ENCODE results near the gene PNPLA7. TPM values are rescaled to one million over a fixed set of nuclear protein-coding genes. Genes with fewer than 3 reads are reported as not detected.

Gene PNPLA7
- total and polyA plus RNA-seq, 10 of the 15 experiments (the other 5 are each of a cell fraction or from before 2014, with no cell fraction given) = 0.04 to 0.85 (median 0.19) TPM; not detected in 1

DNA sequence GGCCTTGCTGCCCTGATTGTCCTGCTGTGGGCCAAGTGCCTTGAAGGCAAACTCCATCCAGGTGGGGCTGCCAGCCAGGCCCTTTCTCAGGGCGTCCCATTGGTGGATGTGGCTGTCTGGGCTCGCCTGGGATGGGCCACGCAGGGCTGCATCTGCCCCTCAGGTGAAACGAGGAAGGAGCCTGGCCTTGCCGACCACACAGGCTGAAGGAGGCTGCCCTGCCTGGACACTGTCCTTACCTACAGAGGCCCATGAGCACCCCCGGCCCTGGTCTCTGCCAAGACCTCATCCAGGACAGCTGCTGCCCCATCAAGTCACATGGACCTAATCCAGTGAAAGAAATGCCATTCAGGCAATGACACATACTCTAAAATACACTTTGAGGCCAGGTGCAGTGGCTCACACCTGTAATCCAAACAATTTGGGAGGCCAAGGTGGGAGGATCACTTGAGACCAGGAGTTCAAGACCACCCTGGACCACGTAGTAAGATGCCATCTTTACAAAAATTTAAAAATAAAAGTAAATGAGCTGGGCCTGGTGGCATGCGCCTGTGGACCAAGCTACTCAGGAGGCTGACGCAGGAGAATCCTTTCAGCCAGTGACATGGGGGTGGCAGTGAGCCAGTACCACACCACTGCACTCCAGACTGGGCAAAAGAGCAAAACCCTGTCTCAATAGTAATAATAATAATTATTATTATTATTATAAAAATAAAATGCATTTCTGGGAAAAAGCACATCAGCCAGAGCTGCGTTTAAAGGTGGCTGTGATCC, 33.9 kb downstream of the PNPLA7 start:
- Histone ChIP-seq H3K36me3 (ENCODE audit: control insufficient read depth in 2 of 2, insufficient read depth in 2 of 2, low read length in 1 of 2) (no peaks in the 10 kb centered on the region), H3K4me1 (ENCODE audit: control insufficient read depth, insufficient read depth, low read length) (peaks cover 8% of the 10 kb centered on the region), H3K4me3 (no peak overlapping the region), H3K27ac (ENCODE audit: control insufficient read depth, insufficient read depth) (no peak overlapping the region), H3K9me3 (replicated peaks; ENCODE audit: control insufficient read depth, insufficient read depth, low read length) (no peaks in the 10 kb centered on the region), H2AFZ (ENCODE audit: control insufficient read depth, low read depth, low read length) (no peak overlapping the region), H3K79me2 (ENCODE audit: control insufficient read depth, insufficient read depth, low read length) (no peaks in the 10 kb centered on the region), H3K4me2 (ENCODE audit: control insufficient read depth, insufficient read depth) (no peak overlapping the region), H3K27me3 (replicated peaks in 1 of 2; ENCODE audit: control insufficient read depth in 2 of 2, insufficient read depth in 2 of 2, low read length in 1 of 2) (no peaks in the 10 kb centered on the region), H4K20me1 (ENCODE audit: control insufficient read depth, insufficient read depth) (no peaks in the 10 kb centered on the region), H3K9ac (ENCODE audit: control insufficient read depth, insufficient read depth, low read length) (no peak overlapping the region)
- ATAC-seq = no peak
- RAD21 ChIA-PET (ENCODE audit: unreplicated experiment) = no interaction called here
- TF ChIP-seq NFYA (IDR thresholded peaks at IDR 0.05; ENCODE audit: borderline replicate concordance, low read depth, low read length) (no peak), TCF7 (IDR thresholded peaks at IDR 0.05; ENCODE audit: borderline replicate concordance) (no peak), SREBF1 (IDR thresholded peaks at IDR 0.05; ENCODE audit: low read length) (no peak), IRF5 (IDR thresholded peaks at IDR 0.05; ENCODE audit: borderline replicate concordance) (no peak), CHD2 (IDR thresholded peaks at IDR 0.05; ENCODE audit: borderline replicate concordance, low read depth, low read length) (no peak), SP1 (IDR thresholded peaks at IDR 0.05; ENCODE audit: low read depth, low read length) (no peak)
- TF ChIP-seq, protein P1, sequence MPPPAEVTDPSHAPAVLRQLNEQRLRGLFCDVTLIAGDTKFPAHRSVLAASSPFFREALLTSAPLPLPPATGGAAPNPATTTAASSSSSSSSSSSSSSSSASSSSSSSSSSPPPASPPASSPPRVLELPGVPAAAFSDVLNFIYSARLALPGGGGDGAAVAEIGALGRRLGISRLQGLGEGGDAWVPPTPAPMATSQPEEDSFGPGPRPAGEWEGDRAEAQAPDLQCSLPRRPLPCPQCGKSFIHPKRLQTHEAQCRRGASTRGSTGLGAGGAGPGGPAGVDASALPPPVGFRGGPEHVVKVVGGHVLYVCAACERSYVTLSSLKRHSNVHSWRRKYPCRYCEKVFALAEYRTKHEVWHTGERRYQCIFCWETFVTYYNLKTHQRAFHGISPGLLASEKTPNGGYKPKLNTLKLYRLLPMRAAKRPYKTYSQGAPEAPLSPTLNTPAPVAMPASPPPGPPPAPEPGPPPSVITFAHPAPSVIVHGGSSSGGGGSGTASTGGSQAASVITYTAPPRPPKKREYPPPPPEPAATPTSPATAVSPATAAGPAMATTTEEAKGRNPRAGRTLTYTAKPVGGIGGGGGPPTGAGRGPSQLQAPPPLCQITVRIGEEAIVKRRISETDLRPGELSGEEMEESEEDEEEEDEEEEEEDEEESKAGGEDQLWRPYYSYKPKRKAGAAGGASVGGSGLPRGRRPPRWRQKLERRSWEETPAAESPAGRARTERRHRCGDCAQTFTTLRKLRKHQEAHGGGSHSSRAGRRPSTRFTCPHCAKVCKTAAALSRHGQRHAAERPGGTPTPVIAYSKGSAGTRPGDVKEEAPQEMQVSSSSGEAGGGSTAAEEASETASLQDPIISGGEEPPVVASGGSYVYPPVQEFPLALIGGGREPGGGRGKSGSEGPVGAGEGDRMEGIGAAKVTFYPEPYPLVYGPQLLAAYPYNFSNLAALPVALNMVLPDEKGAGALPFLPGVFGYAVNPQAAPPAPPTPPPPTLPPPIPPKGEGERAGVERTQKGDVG (CRISPR knock-in tag; IDR thresholded peaks at IDR 0.05) = no peak
- TF ChIP-seq, protein P2, sequence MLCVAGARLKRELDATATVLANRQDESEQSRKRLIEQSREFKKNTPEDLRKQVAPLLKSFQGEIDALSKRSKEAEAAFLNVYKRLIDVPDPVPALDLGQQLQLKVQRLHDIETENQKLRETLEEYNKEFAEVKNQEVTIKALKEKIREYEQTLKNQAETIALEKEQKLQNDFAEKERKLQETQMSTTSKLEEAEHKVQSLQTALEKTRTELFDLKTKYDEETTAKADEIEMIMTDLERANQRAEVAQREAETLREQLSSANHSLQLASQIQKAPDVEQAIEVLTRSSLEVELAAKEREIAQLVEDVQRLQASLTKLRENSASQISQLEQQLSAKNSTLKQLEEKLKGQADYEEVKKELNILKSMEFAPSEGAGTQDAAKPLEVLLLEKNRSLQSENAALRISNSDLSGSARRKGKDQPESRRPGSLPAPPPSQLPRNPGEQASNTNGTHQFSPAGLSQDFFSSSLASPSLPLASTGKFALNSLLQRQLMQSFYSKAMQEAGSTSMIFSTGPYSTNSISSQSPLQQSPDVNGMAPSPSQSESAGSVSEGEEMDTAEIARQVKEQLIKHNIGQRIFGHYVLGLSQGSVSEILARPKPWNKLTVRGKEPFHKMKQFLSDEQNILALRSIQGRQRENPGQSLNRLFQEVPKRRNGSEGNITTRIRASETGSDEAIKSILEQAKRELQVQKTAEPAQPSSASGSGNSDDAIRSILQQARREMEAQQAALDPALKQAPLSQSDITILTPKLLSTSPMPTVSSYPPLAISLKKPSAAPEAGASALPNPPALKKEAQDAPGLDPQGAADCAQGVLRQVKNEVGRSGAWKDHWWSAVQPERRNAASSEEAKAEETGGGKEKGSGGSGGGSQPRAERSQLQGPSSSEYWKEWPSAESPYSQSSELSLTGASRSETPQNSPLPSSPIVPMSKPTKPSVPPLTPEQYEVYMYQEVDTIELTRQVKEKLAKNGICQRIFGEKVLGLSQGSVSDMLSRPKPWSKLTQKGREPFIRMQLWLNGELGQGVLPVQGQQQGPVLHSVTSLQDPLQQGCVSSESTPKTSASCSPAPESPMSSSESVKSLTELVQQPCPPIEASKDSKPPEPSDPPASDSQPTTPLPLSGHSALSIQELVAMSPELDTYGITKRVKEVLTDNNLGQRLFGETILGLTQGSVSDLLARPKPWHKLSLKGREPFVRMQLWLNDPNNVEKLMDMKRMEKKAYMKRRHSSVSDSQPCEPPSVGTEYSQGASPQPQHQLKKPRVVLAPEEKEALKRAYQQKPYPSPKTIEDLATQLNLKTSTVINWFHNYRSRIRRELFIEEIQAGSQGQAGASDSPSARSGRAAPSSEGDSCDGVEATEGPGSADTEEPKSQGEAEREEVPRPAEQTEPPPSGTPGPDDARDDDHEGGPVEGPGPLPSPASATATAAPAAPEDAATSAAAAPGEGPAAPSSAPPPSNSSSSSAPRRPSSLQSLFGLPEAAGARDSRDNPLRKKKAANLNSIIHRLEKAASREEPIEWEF (IDR thresholded peaks at IDR 0.05; ENCODE audit: insufficient replicate concordance, low read depth, low read length) = no peak
- DNase-seq (ENCODE audit: low read depth, low spot score) = no peak
- intact Hi-C loops (cut with micrococcal nuclease; ENCODE audit: unreplicated experiment) (no loop called here), in situ Hi-C loops (cut with MboI) (no loop called here)
- 43% methylated on average over 10 of the region's 10 CpGs for WGBS (ENCODE audit: insufficient coverage, insufficient replicate concordance, low lambda C conversion rate, missing lambda C conversion rate)
- FAIRE-seq = no peak
- BruUV-seq (replicated peaks) = no TSS peak
- CTCF ChIA-PET = no interaction called here
- POLR2A ChIA-PET = no interaction called here
- SMC1A ChIA-PET (ENCODE audit: uncharacterized antibody, unreplicated experiment) = no interaction called here

All from GM12878 (cell line).